ENCODE measurements around the gene CCDC57.
"Not testable (repeated sequence)": the region's sequence is repeated elsewhere in the genome, so short reads cannot be mapped to it uniquely, and the experiment has no call there.

CCDC57 gene

GRCh38 chr17:82199496-82199895 is 13.1 kb downstream of the CCDC57 start:
- no peak for DNase-seq

DNA sequence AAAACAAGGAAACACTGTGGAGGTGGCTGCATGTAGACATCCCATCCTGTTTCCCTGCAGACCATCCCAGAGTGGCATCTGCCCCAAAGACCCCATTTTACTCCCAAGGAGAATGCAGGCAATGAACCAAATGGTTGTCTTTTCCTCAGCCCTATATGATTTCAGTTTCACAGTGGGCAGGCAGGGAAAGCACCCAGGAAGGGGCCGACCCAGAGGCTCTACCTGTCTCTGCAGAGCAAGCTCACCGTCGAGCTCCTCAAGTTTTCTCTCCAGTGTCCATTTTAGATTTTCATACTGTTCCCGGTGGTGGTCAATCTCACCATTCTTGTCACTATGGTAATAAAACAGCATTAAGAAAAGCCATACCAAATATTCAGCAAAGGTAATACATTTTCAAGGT is 14.6 kb downstream of the CCDC57 start:
- no peak for DNase-seq

- DNase-seq: no peak
These were observed 16.7 kb downstream of the CCDC57 start for GRCh38 chr17:82195675-82196672.

- DNase-seq: no peak
These were observed 17.9 kb downstream of the CCDC57 start for GRCh38 chr17:82194765-82195164.

GRCh38 chr17:82193520-82194220 is 19.0 kb downstream of the CCDC57 start:
- DNase-seq: no peak

GRCh38 chr17:82193050-82193449 is 19.6 kb downstream of the CCDC57 start:
- DNase-seq: not testable (repeated sequence)

DNA sequence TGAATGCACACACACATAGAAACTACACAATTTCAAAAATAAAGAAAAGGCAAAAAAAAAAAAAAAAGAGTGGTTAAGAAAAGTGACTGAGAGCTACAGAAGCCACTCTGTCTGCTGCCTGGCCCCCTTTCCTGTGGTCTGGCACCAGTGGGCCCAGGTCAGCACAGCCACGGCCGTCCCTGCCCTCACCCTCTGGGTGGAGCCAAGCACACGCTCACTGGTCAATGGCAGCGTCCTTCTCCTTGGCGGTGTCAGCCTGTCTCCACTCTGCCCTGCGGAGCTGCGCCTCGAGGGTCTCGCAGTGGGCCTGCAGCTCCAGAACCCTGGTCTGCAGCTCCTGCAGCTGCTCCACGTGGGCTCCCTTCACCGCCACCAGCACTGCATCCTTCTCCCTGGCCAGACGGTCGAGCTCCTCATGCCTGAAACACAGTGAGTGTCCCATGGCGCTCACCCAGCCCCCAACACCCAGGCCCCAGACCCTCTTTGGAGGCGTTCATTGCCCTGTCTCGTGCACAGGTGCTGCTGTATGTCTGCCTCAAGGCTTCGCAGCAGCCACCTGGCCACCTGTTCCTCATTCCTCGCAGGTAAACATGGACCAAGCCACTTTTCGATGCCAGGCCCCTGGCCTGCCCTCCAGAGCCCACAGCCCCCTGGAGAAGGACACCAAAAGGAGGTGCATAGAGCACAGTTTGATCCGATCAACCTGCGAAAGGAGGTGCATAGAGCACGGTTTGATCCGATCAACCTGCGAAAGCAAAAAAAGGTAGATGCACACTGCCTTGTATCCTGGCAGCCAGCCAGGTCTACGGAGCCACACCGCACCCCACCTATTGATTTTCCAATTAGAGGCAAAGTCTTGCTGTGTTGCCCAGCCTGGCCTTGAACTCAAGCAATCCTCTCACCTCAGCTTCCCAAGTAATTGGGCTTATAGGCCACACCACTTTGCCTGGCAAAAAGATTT is 24.4 kb downstream of the CCDC57 start:
- DNase-seq: no peak

DNA sequence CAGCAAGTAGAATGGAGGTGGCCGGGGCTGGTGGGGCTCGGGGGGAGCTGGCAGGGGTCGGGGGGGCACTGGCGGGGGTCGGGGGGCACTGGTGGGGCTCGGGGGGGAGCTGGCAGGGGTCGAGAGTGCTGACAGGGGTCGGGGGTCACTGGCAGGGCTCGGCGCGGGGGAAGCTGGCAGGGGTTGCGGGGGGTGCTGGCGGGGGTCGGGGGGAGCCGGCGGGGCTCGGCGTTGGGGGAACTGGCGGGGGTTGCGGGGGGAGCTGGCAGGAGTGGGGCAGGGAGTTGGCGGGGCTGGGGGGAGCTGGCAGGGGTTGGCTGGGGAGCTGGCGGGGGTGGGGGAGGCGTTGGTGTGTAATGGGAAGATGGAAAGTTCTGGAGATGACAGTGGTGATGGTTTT is 25.1 kb downstream of the CCDC57 start:
- DNase-seq: no peak

DNA sequence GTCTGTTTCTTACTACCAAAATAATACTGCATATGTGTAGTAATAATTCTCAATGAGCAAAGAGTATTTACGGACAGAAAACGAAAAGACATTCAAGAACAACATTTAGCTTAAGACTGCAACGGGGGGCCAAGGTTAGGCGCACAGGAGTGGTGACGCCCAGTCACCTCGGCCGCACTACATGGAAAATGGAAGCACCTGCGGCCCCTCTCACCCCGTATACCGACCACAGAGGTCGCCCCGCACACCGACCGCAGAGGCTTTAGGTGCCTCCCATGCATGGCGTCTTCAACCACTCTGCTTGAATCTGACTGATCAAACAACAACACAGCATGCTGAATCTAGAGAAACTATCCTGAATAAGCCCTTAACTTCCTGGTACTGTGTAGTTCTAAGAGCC is 26.4 kb downstream of the CCDC57 start:
- DNase-seq: no peak

GRCh38 chr17:82184761-82185160 is 27.9 kb downstream of the CCDC57 start:
- DNase-seq: no peak

DNA sequence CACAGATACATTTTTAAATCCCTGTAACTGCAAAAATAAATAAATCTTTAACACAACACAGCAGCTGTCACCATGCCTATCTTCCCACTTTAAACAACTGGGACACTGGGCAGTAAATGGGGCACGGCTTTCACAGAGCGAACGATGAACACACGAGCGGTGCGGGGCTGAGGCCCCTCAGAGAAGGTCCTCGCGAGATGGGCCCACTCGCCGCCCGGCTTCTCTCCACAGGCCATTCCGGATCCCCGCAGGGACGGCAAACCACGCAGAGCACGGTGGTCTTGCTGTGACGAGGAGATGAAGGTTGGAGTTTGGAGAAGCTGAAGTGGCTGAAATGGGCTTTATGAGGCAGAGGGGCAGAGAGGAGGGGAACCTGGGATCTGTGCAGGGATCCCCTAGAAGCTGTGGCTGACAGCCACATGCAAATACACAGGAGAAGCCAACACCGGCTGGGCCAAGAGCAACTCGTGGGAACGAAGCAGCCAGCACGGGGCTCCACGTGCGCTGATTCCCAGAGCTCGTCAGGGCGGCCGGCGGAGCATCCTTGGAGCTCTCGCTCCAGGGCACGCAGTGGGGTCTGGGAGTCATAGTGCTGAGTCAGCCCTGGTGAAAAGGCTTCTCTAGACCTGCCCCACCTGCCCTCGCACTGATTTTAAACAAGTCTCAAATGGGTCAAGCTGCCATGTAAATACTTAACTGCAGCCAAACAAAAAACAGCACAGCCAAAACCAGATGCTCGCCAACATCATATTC is 31.7 kb downstream of the CCDC57 start:
- no peak for DNase-seq

DNA sequence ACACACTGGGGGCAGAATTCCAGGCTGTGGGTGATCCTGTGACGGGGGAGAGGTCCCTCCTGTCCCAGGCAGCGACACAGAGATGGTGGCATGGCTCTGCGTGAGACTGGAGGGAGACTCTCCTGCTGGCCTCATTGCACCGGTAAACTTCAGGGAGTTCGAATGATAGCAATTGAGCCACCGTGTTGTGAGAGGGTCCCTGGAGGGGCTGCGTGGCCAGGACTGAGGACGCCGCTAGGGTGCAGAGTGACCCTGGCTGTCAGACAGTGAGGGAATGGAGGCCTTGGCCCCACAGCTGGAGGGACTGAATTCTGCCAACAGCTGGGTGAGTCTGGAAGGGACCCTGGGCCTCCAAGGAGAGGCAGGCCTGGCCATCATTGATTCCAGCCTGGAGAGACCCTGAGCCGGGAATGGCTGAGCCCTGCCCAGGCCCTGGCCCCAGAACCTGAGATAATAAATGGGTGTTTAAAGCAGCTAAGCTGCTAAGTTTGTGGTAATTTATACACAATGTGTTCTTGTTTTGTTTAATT is 32.6 kb downstream of the CCDC57 start:
- no peak for DNase-seq

GRCh38 chr17:82179412-82179811 is 33.2 kb downstream of the CCDC57 start:
- DNase-seq: no peak

- DNase-seq: no peak
These were observed 34.0 kb downstream of the CCDC57 start for GRCh38 chr17:82178499-82179261.

DNA sequence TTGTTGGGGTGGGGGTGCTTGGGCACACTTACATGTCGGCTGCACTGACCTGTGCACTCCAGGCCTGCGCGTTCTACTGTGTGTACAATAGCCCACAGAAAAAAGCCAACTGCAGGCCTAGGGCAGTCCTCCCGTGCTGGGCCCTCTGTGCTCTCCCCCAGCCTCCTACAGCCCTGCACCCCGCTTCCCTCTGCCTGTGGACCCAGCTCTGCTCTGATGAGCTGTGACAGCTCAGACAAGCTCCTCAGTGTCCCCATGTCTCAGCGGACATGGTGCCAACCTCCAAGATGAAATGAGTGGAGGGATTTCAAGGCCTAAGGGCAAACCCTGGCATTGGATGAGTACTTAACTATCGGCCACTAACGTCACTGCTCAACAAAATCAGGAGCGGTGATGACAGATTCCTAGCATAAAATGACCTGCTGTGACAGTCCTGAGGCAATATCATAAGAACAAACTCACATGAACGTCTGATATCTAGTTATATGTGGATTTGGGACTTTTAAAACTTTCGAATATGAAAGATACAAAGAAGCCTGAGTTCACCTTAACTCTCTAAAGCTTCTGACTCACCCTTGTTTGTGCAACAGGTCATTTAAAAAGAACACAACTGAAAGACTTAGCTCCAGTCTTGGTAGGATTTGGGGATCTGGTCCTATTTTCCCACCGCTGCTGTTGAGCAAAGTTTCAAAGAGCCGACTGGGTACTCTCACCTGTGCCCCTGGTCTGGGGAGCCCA is 34.7 kb downstream of the CCDC57 start:
- DNase-seq: no peak

- DNase-seq: no peak
These were observed 35.4 kb downstream of the CCDC57 start for GRCh38 chr17:82177276-82177675.

GRCh38 chr17:82175951-82176350 is 36.7 kb downstream of the CCDC57 start:
- DNase-seq: no peak

DNA sequence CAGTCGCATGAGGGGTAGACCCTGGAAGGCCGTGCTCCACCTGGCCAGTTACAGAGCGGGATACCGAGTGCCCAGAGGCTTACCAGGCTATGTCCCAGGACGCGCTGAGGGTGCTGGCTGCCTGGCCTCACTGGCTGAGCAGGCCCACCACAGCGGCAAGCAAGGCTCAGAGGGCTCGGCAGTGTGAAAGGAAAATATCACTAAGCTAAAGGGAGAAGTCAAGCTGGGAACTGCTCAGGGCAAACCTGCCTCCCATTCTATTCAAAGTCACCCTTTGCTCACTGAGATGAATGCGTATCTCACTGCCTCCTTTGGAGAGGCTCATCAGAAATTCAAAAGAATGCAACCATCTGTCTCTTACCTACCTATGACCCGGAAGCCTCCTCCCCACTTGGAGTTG is 37.4 kb downstream of the CCDC57 start:
- no peak for DNase-seq

DNA sequence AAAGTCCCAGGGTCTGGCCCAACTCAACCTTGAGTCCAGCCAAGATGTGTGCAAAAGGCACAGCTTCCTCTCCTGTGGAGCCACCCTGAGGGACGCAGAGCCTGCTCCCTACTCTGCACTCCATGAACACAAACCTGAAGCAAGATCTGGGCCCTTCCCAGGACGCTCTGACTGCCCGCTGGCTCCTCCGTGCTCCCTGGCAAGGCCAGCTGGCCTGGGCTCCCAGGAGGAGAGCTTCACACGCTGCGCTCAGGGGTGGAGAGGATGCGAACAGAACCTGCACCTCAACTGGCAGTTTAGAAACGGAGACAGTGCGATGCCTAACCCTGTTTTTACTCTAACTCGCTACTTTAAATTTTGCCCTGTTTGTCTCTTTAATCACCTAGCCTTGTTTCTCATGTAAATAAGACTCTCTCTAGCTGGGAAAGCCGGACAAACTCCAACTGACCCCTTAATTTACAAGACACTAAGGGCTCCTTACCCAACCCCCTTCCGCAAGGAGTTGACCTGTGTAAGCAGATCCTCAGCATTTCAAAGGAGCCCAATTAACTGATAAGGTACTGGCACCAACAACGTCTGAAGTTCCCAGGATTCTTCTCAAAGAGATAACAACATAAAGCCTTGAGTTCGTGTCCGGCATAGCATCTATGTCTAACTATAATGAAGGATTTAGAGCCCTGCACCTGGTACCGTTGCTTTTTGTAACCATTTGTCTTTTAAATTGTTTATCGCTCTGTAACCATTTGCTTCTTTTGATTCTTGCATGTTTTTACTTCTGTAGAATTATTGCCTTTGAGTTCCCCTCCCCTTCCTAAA is 38.4 kb downstream of the CCDC57 start:
- DNase-seq: not testable (repeated sequence)

All from NCI-H2029 treated with DMSO at 0.1 percent for 48 hours (cell line).